Measurements from ENCODE around the gene POP7.

POP7 gene

GRCh38 chr7:100680576-100681271 is 25.2 kb upstream of the POP7 start:
- no peak for TF ChIP-seq CTCF (conservative IDR thresholded peaks at IDR 0.05; ENCODE audit: low read depth, low read length)

GRCh38 chr7:100681491-100682227 is 24.3 kb upstream of the POP7 start:
- DNase-seq (ENCODE audit: low read depth): no peak

More at GRCh38 chr7:100680576-100681271, 25.2 kb upstream of the POP7 start:
- no peak overlapping the region for H3K4me3 ChIP-seq (ENCODE audit: low read length)
- no peak for DNase-seq (ENCODE audit: low read depth)

GRCh38 chr7:100682228-100682741 is 23.6 kb upstream of the POP7 start:
- DNase-seq (ENCODE audit: low read depth): no peak
- no peak for TF ChIP-seq CTCF (conservative IDR thresholded peaks at IDR 0.05; ENCODE audit: low read depth, low read length)

More at GRCh38 chr7:100681491-100682227, 24.3 kb upstream of the POP7 start:
- TF ChIP-seq CTCF (conservative IDR thresholded peaks at IDR 0.05; ENCODE audit: low read depth, low read length): no peak
- no peak overlapping the region for H3K4me3 ChIP-seq (ENCODE audit: low read length)

GRCh38 chr7:100682991-100683658 is 22.8 kb upstream of the POP7 start:
- TF ChIP-seq CTCF (conservative IDR thresholded peaks at IDR 0.05; ENCODE audit: low read depth, low read length): no peak
- H3K4me3 ChIP-seq (ENCODE audit: low read length): no peak overlapping the region
- DNase-seq (ENCODE audit: low read depth): no peak

More at GRCh38 chr7:100682228-100682741, 23.6 kb upstream of the POP7 start:
- no peak overlapping the region for H3K4me3 ChIP-seq (ENCODE audit: low read length)

- TF ChIP-seq CTCF (conservative IDR thresholded peaks at IDR 0.05; ENCODE audit: low read depth, low read length): no peak
- no peak for DNase-seq (ENCODE audit: low read depth)
- no peak overlapping the region for H3K4me3 ChIP-seq (ENCODE audit: low read length)
Observed at GRCh38 chr7:100683659-100684533, 22.0 kb upstream of the POP7 start.

GRCh38 chr7:100684534-100685042 is 21.3 kb upstream of the POP7 start:
- no peak overlapping the region for H3K4me3 ChIP-seq (ENCODE audit: low read length)
- DNase-seq (ENCODE audit: low read depth): no peak
- no peak for TF ChIP-seq CTCF (conservative IDR thresholded peaks at IDR 0.05; ENCODE audit: low read depth, low read length)
